ENCODE results near the gene PFDN5.

- TF ChIP-seq ZNF114 (CRISPR knock-in tag; IDR thresholded peaks at IDR 0.05) (no peak), EZH2 (IDR thresholded peaks at IDR 0.05; ENCODE audit: low read depth, unreplicated experiment) (no peak), CTCF (conservative IDR thresholded peaks at IDR 0.05; ENCODE audit: low read depth in 2 of 2) (0 out of 4 replicates have a peak, but pooled peaks of 1 of the 2 experiments have one; percentile 8), CREB1 (CRISPR knock-in tag; IDR thresholded peaks at IDR 0.05; ENCODE audit: low read depth) (no peak), ETS1 (IDR thresholded peaks at IDR 0.05) (no peak), POLR2AphosphoS5 (IDR thresholded peaks at IDR 0.05; ENCODE audit: low read depth) (no peak), REST (IDR thresholded peaks at IDR 0.05; ENCODE audit: unreplicated experiment) (no peak), EZH2phosphoT487 (IDR thresholded peaks at IDR 0.05; ENCODE audit: unreplicated experiment) (no peak), JUNB (IDR thresholded peaks at IDR 0.05; ENCODE audit: unreplicated experiment) (no peak), NANOG (IDR thresholded peaks at IDR 0.05; ENCODE audit: borderline replicate concordance) (no peak), ZNF331 (CRISPR knock-in tag; IDR thresholded peaks at IDR 0.05; ENCODE audit: low read depth) (no peak), STAT1 (IDR thresholded peaks at IDR 0.05; ENCODE audit: unreplicated experiment) (no peak)
These were observed 49.1 kb downstream of the PFDN5 start for GRCh38 chr12:53344487-53344823.

All from GM23338 (cell line).